Liver (tissue), 3 donors: ENCODE measurements around the gene LSG1.

Source experiments
- EGR1 ChIP-seq, 2 donors: IDR thresholded peaks; 2 replicates each; pipeline ENCODE4 v1.6.1; 2016 to 2018; ENCODE audit warnings: antibody characterized with exemption in 2 of 2, low read depth in 2 of 2
- JUND ChIP-seq, 2 donors: IDR thresholded peaks; 2 replicates each; pipeline ENCODE4 v1.6.1; 2016; ENCODE audit warnings: antibody characterized with exemption in 2 of 2
- NR2F2 ChIP-seq: IDR thresholded peaks from 2 replicates; pipeline ENCODE4 v1.6.1; 2016; ENCODE audit warnings: antibody characterized with exemption
- RAD21 ChIP-seq, 2 donors: IDR thresholded peaks; 2 replicates each; pipeline ENCODE4 v1.6.1; 2016; ENCODE audit warnings: antibody characterized with exemption in 2 of 2, mild to moderate bottlenecking in 2 of 2
- TAF1 ChIP-seq: conservative IDR thresholded peaks from 2 replicates; pipeline ENCODE4 v1.6.1; 2016; ENCODE audit warnings: antibody characterized with exemption, mild to moderate bottlenecking
- TF ChIP-seq, protein P1 (sequence below): fragments of 150-350 bp; IDR thresholded peaks from 2 replicates; pipeline ENCODE4 v1.5.1; 2017; ENCODE audit warnings: improper control_type of control experiment, low read depth, low read length; ENCODE audit not compliant: missing input control
- TF ChIP-seq, protein P2 (sequence below): IDR thresholded peaks from 2 replicates; pipeline ENCODE4 v1.6.1; 2016; ENCODE audit warnings: antibody characterized with exemption
- TF ChIP-seq, protein P3 (sequence below): IDR thresholded peaks from 2 replicates; pipeline ENCODE4 v1.6.1; 2016; ENCODE audit warnings: antibody characterized with exemption
- donor health status: healthy.
- donor health status: healthy.

DNA sequence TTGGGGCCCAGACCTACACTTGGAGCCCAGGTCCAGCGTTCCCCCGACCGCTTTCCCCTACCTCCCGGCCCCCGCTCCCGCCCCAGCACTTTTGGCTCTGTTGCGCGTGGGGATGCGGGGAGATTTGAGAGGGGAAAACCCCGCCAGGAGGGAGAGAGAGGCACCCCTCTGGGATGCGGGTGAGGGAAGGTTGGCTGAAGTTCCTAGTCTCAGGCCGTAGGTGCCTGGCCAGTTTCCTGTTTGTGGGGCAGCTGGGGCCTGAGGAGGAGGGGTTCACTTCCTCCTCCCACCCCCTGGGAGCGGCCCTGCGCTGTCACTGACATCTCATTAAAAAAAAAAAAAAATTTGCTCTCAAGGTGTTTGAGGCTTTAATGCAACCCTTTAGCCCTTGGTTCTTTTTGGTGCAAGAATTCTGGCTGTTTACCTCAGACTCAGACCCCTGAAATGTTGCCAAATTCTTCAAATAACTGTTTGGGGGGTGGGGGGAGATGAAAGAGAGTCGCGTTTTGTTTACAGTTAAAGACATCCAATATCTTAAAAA lies 16.3 kb upstream of the LSG1 start:
- TF ChIP-seq, protein P1, sequence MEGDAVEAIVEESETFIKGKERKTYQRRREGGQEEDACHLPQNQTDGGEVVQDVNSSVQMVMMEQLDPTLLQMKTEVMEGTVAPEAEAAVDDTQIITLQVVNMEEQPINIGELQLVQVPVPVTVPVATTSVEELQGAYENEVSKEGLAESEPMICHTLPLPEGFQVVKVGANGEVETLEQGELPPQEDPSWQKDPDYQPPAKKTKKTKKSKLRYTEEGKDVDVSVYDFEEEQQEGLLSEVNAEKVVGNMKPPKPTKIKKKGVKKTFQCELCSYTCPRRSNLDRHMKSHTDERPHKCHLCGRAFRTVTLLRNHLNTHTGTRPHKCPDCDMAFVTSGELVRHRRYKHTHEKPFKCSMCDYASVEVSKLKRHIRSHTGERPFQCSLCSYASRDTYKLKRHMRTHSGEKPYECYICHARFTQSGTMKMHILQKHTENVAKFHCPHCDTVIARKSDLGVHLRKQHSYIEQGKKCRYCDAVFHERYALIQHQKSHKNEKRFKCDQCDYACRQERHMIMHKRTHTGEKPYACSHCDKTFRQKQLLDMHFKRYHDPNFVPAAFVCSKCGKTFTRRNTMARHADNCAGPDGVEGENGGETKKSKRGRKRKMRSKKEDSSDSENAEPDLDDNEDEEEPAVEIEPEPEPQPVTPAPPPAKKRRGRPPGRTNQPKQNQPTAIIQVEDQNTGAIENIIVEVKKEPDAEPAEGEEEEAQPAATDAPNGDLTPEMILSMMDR, result no peak
- no peak for TF ChIP-seq NR2F2
- no peak for TF ChIP-seq EGR1 (IDR thresholded peaks at IDR 0.05; ENCODE audit: low read depth in 2 of 2)
- TF ChIP-seq TAF1, result no peak
- no peak for TF ChIP-seq RAD21 (IDR thresholded peaks at IDR 0.05)
- TF ChIP-seq, protein P2, sequence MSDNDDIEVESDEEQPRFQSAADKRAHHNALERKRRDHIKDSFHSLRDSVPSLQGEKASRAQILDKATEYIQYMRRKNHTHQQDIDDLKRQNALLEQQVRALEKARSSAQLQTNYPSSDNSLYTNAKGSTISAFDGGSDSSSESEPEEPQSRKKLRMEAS, result no peak
- TF ChIP-seq, protein P3, sequence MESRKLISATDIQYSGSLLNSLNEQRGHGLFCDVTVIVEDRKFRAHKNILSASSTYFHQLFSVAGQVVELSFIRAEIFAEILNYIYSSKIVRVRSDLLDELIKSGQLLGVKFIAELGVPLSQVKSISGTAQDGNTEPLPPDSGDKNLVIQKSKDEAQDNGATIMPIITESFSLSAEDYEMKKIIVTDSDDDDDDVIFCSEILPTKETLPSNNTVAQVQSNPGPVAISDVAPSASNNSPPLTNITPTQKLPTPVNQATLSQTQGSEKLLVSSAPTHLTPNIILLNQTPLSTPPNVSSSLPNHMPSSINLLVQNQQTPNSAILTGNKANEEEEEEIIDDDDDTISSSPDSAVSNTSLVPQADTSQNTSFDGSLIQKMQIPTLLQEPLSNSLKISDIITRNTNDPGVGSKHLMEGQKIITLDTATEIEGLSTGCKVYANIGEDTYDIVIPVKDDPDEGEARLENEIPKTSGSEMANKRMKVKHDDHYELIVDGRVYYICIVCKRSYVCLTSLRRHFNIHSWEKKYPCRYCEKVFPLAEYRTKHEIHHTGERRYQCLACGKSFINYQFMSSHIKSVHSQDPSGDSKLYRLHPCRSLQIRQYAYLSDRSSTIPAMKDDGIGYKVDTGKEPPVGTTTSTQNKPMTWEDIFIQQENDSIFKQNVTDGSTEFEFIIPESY, result no peak
- TF ChIP-seq JUND (IDR thresholded peaks at IDR 0.05), result no peak
